Measurements from ENCODE around the gene MYL7.
"Not testable (repeated sequence)": the region's sequence is repeated elsewhere in the genome, so short reads cannot be mapped to it uniquely, and the experiment has no call there.

The MYL7 gene

DNA sequence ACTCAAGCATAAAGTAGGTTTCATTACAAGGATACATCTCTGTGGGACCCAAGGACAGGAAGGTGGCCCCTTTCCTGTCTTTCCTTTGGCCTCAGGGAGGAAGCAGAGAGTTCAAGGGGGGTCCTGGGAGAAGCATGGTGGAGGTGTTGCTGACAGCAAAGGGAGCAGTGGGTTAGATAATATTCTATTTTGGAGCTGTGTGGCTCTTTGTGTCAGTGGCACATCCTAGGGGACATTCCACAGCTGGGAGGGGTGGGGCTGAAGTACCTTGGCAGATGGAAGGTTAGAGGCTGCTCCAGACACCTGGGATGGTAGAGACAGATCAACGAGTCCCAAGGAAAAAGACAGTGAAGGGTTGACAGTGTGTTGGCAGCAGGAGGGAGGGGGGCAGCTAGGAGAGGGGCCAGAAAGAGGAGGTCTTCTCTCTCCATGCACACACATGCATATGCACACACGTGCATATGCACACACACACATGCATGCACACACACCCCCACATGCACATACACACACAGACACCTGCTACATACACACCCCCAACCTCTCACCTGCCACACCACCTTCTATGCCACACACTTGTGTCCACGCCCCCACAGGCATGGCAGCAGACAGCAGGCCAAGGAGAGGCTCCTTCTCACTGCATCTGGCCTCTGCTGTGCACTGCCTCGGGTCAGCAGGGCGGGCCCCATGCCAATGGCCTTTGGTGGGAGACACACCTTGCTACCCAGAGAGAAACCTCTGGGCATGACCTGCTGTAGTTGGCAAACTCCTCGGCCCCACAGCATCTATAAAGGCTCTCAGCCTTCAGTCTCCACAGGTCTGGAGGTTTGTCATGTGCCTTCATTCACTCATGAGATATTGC is 12.2 kb downstream of the MYL7 start:
- no peak for DNase-seq

DNA sequence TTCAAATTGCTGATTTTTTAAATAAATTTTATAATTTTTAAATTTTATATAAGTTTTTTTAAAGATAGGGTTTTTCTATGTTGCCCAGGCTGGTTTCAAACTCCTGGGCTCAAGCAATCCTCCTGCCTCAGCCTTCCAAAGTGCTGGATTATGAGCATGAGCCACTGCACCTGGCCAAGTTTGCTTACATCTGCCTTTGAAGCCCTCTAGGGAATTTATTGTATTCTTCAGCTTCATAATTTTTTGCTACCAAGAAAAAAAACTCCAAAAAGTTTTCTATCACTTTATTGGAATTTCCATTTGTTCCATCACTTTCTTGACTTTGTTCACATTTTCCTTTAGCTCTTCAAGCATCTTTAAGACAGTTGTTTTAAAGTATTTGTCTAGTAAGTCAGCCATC is 14.0 kb downstream of the MYL7 start:
- no peak for DNase-seq

DNA sequence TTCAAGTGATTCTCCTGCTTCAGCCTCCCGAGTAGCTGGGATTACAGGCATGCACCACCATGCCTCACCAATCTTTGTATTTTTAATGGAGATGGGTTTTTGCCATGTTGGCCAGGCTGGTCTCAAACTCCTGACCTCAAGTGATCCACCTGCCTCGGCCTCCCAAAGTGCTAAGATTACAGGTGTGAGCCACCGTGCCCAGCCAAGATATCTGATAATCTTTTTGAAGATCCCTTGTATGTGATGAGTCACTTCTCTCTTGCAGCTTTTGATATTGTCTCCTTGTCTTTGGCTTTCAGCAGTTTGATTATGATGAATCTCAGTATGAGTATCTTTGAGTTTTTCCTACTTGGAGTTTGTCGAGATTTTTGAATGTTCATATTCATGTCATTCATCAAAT is 14.6 kb downstream of the MYL7 start:
- DNase-seq, result not testable (repeated sequence)

DNA sequence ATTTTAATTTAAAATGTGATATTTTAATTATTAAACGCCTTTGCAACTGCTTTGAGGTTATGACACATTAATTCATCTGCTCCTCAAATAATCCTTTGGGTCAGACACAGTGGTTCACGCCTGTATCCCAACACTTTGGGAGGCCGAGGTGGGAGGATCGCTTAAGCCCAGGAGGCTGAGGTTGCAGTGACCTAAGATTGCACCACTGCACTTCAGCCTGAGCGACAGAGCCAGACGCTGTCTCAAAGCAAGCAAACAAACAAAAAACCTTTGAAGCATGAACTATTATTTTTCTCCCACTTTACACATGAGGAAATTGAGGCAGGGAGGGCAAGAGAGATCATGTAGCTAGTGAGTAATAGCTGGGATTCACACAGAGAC is 16.3 kb downstream of the MYL7 start:
- DNase-seq, result no peak

DNA sequence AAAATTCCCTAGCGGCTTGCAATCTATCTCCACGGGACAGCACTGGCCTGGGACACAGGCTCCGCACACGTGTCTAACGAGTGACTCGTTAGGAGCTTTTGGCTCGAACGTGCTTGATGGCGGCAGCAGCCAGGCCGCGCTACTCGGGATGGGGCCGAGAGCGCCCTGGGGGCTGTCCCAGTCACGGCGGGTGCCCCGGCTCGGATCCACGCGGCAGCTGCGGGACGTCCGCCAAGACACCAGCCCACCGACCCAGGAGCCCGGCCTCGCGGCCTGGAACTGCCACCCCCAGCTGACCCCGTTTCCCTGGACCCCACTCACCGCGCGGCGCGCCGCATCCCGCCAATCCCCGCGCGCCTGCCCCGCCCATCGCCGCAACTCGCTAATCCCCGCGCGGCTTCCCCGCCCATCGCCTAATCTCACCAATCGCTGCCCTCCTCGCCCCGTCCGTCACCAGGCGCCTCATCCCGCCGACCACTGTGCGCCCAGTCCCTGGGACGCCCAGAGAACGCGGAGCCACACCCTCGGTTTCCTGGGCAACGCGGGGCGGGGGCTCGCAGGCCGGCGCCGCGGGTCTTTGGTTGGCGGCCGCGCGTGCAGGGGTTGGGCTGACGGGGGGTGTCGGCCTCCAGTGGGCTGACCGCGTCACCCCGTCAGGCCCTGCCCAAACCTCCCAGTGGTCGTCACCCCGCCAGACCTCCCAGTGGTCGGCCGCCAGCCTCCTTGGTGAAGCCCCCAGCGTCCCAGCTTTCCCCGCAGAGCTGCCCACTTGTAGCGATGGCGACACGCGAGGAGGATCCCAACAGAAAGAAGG is 17.7 kb downstream of the MYL7 start, which contains the start of gene POLD2:
Gene POLD2, minus strand, starts transcription at position 359 of the 814 bp plus-strand sequence. CDS start 1,495 bp downstream, outside the sequence.
- DNase-seq, result peak; percentile 93 to 98 (median 96)

DNA sequence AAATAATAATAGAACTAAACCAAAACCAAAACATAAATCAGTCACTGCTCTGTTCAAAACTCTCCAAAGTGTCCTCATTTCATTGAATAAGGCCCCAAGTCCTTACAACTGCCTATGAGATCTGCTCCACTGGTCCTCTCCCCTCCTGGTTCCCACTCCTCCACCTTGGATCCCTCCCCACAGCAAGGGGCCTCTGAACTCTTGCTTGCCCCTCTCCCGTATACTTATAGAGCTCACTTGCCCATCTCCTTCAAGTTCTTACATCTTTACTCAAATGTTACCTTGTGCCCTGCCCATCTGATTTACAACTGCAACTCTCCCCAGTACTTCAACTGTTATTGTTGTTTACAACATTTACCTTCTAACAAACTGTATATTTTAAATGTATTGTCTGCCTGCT is 18.6 kb downstream of the MYL7 start:
- no peak for DNase-seq

DNA sequence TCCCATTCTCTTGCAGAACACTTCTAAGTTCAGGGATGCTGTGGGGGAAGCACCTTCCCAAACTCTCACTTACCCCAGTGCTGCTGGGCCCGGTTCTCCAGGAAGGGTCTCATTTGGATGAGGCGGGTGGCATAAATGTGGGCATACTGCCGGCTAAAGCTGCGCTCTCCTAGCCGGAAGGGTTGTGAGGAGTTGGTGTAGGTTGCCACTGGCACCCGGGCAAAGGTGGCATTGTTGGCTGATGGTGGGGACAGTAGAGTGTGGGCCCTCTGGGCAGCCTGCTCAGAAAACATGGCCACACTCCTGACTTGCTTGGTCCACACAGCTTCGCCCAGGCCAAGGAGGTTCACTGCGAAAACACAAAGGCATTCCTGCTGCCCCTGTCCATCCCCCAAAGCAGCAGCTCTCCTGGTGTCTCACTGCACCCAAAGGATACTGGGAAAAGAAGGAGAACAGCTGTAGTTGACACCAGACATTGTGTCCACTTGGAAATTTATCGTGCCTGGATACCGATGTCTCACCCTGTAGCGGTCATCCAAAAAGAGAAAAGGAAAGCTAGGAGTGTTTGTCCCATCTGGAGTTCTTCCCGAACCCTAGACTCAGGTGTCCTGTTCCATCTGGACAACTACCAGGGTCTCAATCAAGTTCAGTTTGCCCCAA is 19.2 kb downstream of the MYL7 start:
- DNase-seq, result no peak

DNA sequence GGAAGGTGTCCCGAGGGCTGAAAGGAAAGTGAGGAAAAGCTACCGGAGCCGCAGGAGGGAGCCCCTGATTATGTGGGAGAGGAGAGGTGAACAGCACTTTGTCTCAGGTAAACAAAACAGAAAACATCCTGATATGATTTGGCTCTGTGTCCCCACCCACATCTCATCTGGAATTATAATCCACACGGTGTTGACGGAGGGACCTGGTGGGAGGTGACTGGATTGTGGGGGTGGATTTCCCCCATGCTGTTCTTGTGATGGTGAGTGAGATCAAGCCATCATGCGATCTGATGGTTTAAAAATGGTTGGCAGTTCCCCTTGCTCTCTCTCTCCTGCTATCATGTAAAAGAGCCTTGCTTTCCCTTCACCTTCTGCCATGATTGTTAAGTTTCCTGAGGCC is 20.7 kb downstream of the MYL7 start:
- no peak for DNase-seq

DNA sequence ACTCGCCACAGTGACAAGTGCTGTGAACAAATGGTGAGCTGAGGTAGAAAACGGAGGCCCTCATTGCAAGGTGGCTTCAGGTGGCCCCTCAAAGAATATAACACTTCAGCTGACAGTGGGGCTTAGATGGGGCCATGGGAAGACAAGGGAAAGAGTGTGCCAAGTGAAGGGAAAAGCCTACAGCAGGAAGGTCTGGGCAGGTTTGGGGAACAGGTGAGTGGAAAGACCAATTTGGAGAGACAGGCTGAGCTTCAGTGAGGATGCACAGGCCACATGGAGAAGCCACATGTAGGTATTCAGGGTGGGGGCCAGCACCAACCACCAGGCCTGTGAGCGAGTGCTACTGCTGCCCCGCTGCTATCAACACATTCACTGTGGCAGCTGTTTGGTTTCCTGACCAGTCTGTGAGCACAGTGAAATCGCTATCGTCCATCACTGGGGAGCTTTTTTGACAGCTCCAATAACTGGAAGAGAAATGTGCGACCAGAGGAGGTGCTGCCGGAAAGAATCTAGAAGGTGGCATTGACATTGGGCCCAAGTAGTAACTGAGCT is 21.2 kb downstream of the MYL7 start:
- DNase-seq, result no peak

DNA sequence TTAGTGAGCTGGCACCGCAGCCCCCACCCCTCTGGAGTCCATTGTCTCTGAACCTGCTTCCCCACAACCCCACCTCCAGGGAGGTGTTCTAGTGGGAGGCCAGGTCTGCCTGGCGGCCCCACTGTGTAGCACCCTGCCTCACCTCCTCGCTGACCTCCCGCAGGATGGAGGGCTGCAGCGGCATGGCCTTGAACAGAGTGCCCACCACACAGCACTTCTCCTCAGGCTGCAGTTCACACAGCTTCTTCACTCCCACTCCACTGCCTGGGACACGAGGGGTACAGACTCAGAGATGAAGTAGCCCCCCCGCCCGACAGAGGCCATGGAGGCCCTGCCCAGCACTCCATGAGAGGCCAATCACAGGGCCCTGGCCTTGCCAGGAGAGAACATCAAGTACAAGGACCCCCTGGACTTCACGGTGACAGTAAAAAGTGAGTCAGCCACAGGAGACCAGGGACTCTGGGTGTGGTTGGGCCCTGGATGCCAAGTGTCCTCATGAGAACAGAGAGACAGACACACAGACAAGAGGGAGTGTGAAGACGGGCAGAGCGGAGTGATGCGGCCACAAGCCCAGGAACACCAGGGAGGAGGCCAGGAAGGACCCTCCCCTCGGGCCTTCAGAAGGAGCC is 23.2 kb downstream of the MYL7 start:
- DNase-seq, result no peak

DNA sequence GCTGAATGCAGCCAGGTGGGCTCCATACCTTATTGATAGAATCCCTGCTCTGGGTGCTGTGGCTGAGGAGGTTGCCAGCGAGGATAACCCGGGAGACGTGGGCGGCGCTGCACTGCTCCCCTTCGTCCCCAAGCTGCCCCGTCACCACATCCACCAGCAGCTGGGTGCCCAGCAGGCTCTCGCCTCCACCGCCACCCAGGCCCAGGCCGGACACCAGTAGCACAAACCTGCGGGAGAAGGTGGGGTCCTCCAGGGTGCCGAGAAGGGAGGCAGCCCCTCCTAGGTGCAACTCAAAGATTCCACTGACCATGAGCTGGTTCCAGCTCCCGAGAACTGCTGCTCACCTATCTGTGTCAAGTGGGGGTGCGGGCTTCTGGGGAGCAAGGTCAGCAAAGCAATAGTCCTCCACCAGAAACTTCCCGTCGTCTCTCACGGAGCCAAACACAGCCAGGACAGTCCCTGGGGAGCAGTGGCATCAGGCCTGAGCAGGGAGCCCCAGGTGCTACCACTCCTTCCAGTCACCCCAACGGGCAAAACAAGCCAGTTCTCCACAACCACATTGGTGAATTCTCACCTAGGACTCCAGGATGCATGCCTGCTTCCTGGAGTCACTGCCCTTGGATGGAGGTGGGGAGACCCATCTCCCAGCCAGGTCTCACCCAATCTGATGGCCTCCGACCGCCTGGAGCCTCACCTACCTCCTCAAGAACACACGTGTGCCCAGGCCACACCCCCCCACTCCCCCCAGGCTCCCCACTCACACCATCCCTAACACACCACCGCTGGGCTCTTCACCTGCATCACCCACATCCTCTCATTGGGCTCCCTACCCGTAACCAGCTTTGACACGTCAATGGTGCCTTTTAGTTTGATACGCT is 24.1 kb downstream of the MYL7 start:
- no peak for DNase-seq

DNA sequence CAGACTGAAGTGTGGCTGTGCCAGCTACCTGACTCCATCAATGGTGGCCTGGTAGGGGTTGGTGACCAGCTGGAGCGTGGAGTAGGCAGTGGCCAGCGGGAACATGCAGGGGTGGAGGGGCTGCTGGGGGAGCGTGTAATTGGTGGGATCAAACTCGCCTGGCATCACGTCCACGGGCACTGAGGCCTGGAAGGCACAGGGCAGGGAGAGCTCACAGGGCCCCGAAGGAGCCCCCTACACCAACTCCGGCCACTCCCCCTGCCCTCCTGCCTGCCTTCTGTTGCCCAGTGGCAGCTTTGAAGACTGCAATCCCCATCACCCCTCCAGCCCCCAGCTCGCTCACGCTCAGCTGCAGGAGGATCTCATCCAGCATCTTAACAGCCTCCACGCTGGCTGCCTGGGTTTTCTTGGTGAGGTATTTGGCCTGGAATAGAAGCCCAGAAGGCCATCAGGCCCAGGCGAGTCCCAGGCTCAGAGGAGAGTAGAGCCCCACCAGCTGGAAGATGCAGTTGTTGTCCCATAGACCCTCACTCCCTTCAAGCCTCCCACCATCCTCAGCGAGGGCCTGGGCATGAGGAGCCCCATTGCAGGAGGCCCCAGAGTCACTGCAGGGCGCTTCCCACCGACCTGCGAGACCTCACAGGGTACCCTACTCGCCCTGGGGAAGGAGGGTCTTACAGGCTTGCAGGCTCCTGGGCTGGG is 24.9 kb downstream of the MYL7 start:
- no peak for DNase-seq

DNA sequence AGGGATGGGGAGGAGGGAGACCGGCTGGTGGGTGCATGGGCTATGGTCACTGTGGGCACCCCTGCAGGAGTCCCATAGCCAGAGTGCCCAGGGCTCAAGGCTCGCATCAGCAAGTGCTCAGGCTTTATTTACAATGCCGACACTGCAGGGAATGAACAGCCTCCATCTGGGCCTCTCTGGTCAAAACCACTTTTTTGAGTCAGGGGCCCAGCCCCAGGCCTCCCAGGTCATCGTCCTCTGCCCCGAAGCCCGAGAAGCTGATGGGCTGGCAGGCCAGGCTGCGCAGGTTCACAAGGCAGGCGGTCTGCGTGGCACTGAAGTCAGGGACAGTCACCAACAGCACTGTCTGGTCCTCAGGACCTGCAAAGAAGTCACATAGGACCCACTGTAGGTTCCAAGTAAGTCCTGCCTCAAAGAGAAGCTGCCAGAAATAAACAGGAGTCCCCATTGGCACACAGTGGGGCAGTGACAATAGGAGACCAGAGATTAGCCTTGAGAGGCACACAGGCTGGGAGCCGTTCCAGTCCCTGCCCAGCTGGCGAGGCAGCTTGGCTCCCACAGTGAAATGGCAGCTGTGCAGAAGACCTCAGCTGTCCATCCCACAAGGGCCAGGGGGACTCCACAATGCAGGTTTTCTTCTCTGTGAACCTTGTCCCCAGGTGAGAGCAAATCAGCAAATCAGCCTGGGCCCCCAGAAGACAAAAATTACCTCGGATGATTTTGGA is 26.4 kb downstream of the MYL7 start:
- DNase-seq, result no peak

DNA sequence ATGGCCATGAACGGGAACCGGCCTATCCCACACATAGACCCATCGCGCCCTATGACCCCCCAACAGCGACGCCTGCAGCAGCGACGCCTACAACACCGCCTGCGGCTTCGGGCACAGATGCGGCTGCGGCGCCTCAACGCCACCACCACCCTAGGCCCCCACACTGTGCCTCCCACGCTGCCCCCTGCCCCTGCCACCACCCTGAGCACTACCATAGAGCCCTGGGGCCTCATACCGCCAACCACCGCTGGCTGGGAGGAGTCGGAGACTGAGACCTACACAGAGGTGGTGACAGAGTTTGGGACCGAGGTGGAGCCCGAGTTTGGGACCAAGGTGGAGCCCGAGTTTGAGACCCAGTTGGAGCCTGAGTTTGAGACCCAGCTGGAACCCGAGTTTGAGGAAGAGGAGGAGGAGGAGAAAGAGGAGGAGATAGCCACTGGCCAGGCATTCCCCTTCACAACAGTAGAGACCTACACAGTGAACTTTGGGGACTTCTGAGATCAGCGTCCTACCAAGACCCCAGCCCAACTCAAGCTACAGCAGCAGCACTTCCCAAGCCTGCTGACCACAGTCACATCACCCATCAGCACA is 27.3 kb downstream of the MYL7 start:
- DNase-seq, result no peak

DNA sequence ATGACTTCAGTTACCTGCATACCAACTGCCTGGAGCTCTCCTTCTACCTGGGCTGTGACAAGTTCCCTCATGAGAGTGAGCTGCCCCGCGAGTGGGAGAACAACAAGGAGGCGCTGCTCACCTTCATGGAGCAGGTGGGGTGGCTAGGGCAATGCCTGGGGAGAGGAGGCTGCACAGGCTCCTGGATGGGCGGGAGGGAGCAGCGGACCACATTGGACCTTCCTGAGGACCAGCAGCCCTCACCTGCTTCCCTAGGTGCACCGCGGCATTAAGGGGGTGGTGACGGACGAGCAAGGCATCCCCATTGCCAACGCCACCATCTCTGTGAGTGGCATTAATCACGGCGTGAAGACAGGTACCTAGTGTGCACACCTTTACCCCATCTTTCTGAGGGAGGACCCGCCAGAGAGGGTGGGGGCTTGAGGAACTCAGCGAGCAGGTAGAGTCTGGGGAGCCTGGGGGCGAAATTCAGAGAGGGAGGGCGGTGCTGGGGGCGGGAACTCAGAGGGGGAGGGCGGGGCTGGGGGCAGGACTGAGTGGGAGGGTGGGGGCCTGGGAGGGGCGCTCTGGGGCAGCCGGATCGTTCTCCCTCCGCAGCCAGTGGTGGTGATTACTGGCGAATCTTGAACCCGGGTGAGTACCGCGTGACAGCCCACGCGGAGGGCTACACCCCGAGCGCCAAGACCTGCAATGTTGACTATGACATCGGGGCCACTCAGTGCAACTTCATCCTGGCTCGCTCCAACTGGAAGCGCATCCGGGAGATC is 28.0 kb downstream of the MYL7 start:
- no peak for DNase-seq

DNA sequence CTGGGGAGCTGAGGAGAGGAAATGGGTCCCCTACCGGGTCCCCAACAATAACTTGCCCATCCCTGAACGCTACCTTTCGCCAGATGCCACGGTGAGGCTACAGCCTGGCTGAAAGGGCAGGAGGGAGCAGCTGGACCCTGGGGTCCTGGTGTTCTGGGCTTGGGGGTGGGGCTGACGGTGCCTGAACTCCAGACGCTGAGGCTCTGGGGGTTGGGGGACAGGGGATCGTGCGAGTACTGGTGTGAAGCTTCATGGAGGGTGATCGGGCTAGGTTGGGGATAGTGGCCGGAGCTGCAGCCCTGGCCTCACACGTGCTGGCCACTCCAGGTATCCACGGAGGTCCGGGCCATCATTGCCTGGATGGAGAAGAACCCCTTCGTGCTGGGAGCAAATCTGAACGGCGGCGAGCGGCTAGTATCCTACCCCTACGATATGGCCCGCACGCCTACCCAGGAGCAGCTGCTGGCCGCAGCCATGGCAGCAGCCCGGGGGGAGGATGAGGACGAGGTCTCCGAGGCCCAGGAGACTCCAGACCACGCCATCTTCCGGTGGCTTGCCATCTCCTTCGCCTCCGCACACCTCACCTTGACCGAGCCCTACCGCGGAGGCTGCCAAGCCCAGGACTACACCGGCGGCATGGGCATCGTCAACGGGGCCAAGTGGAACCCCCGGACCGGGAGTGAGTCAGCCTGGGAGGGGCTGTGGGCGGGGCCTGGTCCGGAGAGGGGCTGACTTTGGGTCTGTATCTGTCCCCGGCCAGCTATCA is 28.7 kb downstream of the MYL7 start:
- no peak for DNase-seq

DNA sequence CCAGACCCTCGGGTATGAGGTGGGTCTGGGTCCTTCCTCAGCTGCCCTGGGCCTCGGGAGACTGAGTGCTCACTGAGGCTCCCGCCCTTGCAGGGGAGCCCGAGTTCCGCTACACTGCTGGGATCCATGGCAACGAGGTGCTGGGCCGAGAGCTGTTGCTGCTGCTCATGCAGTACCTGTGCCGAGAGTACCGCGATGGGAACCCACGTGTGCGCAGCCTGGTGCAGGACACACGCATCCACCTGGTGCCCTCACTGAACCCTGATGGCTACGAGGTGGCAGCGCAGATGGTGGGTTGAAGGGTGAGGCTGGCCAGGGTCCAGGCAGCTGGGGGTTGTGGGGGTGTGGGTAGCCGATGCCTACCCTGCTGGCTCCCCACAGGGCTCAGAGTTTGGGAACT is 29.4 kb downstream of the MYL7 start:
- DNase-seq, result no peak

All from activated CD4-positive, CD25-positive, alpha-beta regulatory T cell (primary cell).